OCI-LY7 (cell line): ENCODE measurements around the gene GPHA2.

Experiments
- CTCF ChIP-seq: fragments of 200-600 bp; sonication (generic); conservative IDR thresholded peaks from 2 replicates; pipeline ENCODE4 v1.5.1; 2014; ENCODE audit warnings: mild to moderate bottlenecking, antibody characterized with exemption, low read length, moderate library complexity, mixed read lengths
- EZH2phosphoT487 ChIP-seq: fragments of 200-600 bp; sonication (generic); IDR thresholded peaks from 2 replicates; pipeline ENCODE4 v1.6.1; 2018; ENCODE audit warnings: low read depth, borderline replicate concordance, mild to moderate bottlenecking, mixed run types, antibody characterized with exemption, low read length, moderate library complexity, mixed read lengths

GRCh38 chr11:64933935-64934681 lies 1.6 kb downstream of the GPHA2 start:
- no peak for TF ChIP-seq CTCF
- no peak for TF ChIP-seq EZH2phosphoT487
